Endodermal cell (in vitro differentiated cells): ENCODE data around the gene COL9A3. TPM values are rescaled to one million over a fixed set of nuclear protein-coding genes. Genes with fewer than 3 reads are reported as not detected.

Experiments used
- DNase-seq: peaks from one replicate; pipeline ENCODE4 v3.0.0-alpha.2; 2017
- H3K27ac ChIP-seq: 2 replicates; pipeline ENCODE4 v1.5.1; 2013; ENCODE audit warnings: mild to moderate bottlenecking, low read depth, low read length, moderate library complexity
- H3K27me3 ChIP-seq: 2 replicates; pipeline ENCODE4 v1.6.1; 2013; ENCODE audit warnings: mild to moderate bottlenecking, low read length, moderate library complexity; ENCODE audit not compliant: insufficient read depth, control insufficient read depth, poor library complexity, severe bottlenecking
- H3K36me3 ChIP-seq: 2 replicates; pipeline ENCODE4 v1.7.0; 2013; ENCODE audit warnings: mild to moderate bottlenecking, low read length, moderate library complexity; ENCODE audit not compliant: control insufficient read depth, insufficient read depth
- H3K4me1 ChIP-seq: one replicate; pipeline ENCODE4 v1.7.0; 2013; ENCODE audit warnings: low read length; ENCODE audit not compliant: control insufficient read depth, insufficient read depth
- H3K4me3 ChIP-seq: 2 replicates; pipeline ENCODE4 v1.5.1; 2013; ENCODE audit warnings: mild to moderate bottlenecking, low read length, moderate library complexity
- H3K9ac ChIP-seq: 2 replicates; pipeline ENCODE4 v1.6.1; 2013; ENCODE audit warnings: mild to moderate bottlenecking, low read length, moderate library complexity; ENCODE audit not compliant: poor library complexity, severe bottlenecking; ENCODE audit errors: extremely low read depth
- H3K9me3 ChIP-seq: 2 replicates; pipeline ENCODE4 v1.6.1; 2013; ENCODE audit warnings: mild to moderate bottlenecking, low read length, moderate library complexity; ENCODE audit not compliant: control insufficient read depth
- H3K27ac Mint-ChIP-seq: 2 replicates; pipeline ENCODE4 v1.8.0; 2020; ENCODE audit warnings: mixed read lengths
- H3K27me3 Mint-ChIP-seq: 2 replicates; pipeline ENCODE4 v1.8.0; 2021; ENCODE audit warnings: mild to moderate bottlenecking, mixed read lengths; ENCODE audit not compliant: insufficient read depth
- H3K36me3 Mint-ChIP-seq: 2 replicates; pipeline ENCODE4 v1.8.0; 2020; ENCODE audit warnings: low read depth, mixed read lengths
- H3K4me1 Mint-ChIP-seq: 2 replicates; pipeline ENCODE4 v1.8.0; 2020; ENCODE audit warnings: mixed read lengths
- H3K4me3 Mint-ChIP-seq: 2 replicates; pipeline ENCODE4 v1.8.0; 2020; ENCODE audit warnings: mild to moderate bottlenecking, moderate library complexity, mixed read lengths
- H3K9me3 Mint-ChIP-seq: 2 replicates; pipeline ENCODE4 v1.8.0; 2020; ENCODE audit warnings: mild to moderate bottlenecking, mixed read lengths
- CTCF ChIP-seq: fragments of 200-600 bp; sonication (generic); conservative IDR thresholded peaks from 2 replicates; pipeline ENCODE4 v1.5.0; 2021; ENCODE audit warnings: antibody characterized with exemption, mild to moderate bottlenecking
- WGBS, 2 experiments: methylation state at CpG; one replicate each; pipeline versions ENCODE4 v1.1.5 to v1.1.7; 2013; ENCODE audit warnings: missing lambda C conversion rate in 2 of 2, mixed read lengths in 1 of 2; ENCODE audit not compliant: insufficient coverage in 1 of 2, insufficient read length in 1 of 2; 5-methylcytosine and 5-hydroxymethylcytosine counted together
- total RNA-seq, 2 donors: library from RNA; stranded (reverse); fragmentation: NEBNext Ultra II Directional in 1 of 2; extraction: Animal tissue kit (Norgen Biotek cat#: 25700) in 1 of 2; gene quantifications; 2 replicates in 1 of 2; 3 replicates in 1 of 2; pipeline ENCODE4 v1.2.1, GENCODE V29; 2021

The COL9A3 gene
- total RNA-seq, 2 donors from 2014 or later: 48.9 to 133 TPM

- Mint-ChIP-seq H3K4me1 (no peaks in the 10 kb centered on the region), H3K9me3 (no peaks in the 10 kb centered on the region), H3K4me3 (peak overlapping the region; percentile 29), H3K36me3 (no peaks in the 10 kb centered on the region), H3K27me3 (peaks cover 20% of the 10 kb centered on the region), H3K27ac (no peak overlapping the region)
- H3K27me3 ChIP-seq: peaks cover 16% of the 10 kb centered on the region
- no peaks in the 10 kb centered on the region for H3K4me1 ChIP-seq
- 32 to 40% methylated on average over 20 to 23 of the region's 23 CpGs for WGBS, 2 experiments
- no peak overlapping the region for H3K27ac ChIP-seq
- TF ChIP-seq CTCF: peak; percentile 99
- no peaks in the 10 kb centered on the region for H3K9me3 ChIP-seq
- no peak overlapping the region for H3K4me3 ChIP-seq
- H3K36me3 ChIP-seq: no peaks in the 10 kb centered on the region
- no peak overlapping the region for H3K9ac ChIP-seq
- DNase-seq: peak; percentile 96
These were observed 25.3 kb upstream of the COL9A3 start for GRCh38 chr20:62791301-62792181.

- no peak for DNase-seq
- no peak overlapping the region for H3K27ac ChIP-seq
- no peak overlapping the region for H3K9ac ChIP-seq
- no peaks in the 10 kb centered on the region for H3K9me3 ChIP-seq
- Mint-ChIP-seq H3K4me1 (no peaks in the 10 kb centered on the region), H3K4me3 (no peak overlapping the region), H3K9me3 (no peaks in the 10 kb centered on the region), H3K36me3 (no peaks in the 10 kb centered on the region), H3K27me3 (peaks cover 20% of the 10 kb centered on the region), H3K27ac (no peak overlapping the region)
- H3K27me3 ChIP-seq: peaks cover 16% of the 10 kb centered on the region
- H3K4me1 ChIP-seq: peaks cover 4% of the 10 kb centered on the region
- no peak for TF ChIP-seq CTCF
- H3K36me3 ChIP-seq: no peaks in the 10 kb centered on the region
- 83 to 86% methylated on average over 8 to 9 of the region's 9 CpGs for WGBS, 2 experiments
- H3K4me3 ChIP-seq: no peak overlapping the region
These were observed 24.5 kb upstream of the COL9A3 start for GRCh38 chr20:62792182-62792939.

GRCh38 chr20:62792940-62793756 lies 23.7 kb upstream of the COL9A3 start:
- H3K4me3 Mint-ChIP-seq: no peak overlapping the region

More at GRCh38 chr20:62792940-62793756, 23.7 kb upstream of the COL9A3 start:
- Mint-ChIP-seq H3K27me3 (peaks cover 18% of the 10 kb centered on the region), H3K4me1 (no peaks in the 10 kb centered on the region), H3K36me3 (peaks cover 2% of the 10 kb centered on the region), H3K27ac (no peak overlapping the region), H3K9me3 (no peaks in the 10 kb centered on the region)
- H3K4me3 ChIP-seq: no peak overlapping the region
- H3K27me3 ChIP-seq: peaks cover 16% of the 10 kb centered on the region
- 87 to 96% methylated on average over 13 to 22 of the region's 22 CpGs for WGBS, 2 experiments
- H3K36me3 ChIP-seq: no peaks in the 10 kb centered on the region
- no peaks in the 10 kb centered on the region for H3K9me3 ChIP-seq
- no peak overlapping the region for H3K27ac ChIP-seq
- peak; percentile 65 for DNase-seq
- no peak for TF ChIP-seq CTCF
- no peak overlapping the region for H3K9ac ChIP-seq
- peaks cover 4% of the 10 kb centered on the region for H3K4me1 ChIP-seq
